Vagina (tissue), 2 donors: ENCODE results near the gene IGLL5. TPM values are rescaled to one million over a fixed set of nuclear protein-coding genes. Genes with fewer than 3 reads are reported as not detected.

Source experiments
- DNase-seq, 2 donors: peaks; one replicate each; pipeline ENCODE4 v3.0.0-alpha.2; 2017; ENCODE audit errors: extremely low spot score in 2 of 2
- H3K27ac ChIP-seq: fragments of 200-600 bp; sonication (generic); one replicate; pipeline ENCODE4 v1.5.1; 2019
- H3K27me3 ChIP-seq: fragments of 200-600 bp; sonication (generic); one replicate; pipeline ENCODE4 v1.5.1; 2019
- H3K36me3 ChIP-seq, 2 donors: fragments of 200-600 bp; sonication (generic); one replicate each; pipeline ENCODE4 v1.5.1; 2017 to 2019
- H3K4me1 ChIP-seq: fragments of 200-600 bp; sonication (generic); one replicate; pipeline ENCODE4 v1.5.1; 2019
- H3K4me3 ChIP-seq, 2 donors: fragments of 200-600 bp; sonication (generic); 1 replicate in 1 of 2; 2 replicates in 1 of 2; pipeline ENCODE4 v1.5.1; 2016 to 2019
- H3K9me3 ChIP-seq: fragments of 200-600 bp; sonication (generic); one replicate; pipeline ENCODE4 v1.5.1; 2019
- CTCF ChIP-seq, 3 experiments: fragments of 450-650 bp in 2 of 3; fragments of 200-600 bp in 1 of 3; sonication (generic) in 1 of 3; IDR thresholded peaks; one replicate each; pipeline ENCODE4 v1.5.1; 2017 to 2019; ENCODE audit warnings: antibody characterized with exemption in 3 of 3, mild to moderate bottlenecking in 2 of 3, moderate library complexity in 2 of 3
- POLR2A ChIP-seq, 2 donors: fragments of 450-650 bp; IDR thresholded peaks; one replicate each; pipeline ENCODE4 v1.6.1; 2017; ENCODE audit warnings: antibody characterized with exemption in 2 of 2, mild to moderate bottlenecking in 2 of 2, moderate library complexity in 2 of 2
- POLR2AphosphoS5 ChIP-seq, 2 donors: sonication (generic); formaldehyde crosslinking; IDR thresholded peaks; one replicate each; pipeline ENCODE4 v1.9.0; 2017; ENCODE audit warnings: antibody characterized with exemption in 2 of 2, mild to moderate bottlenecking in 2 of 2, low read depth in 1 of 2; ENCODE audit not compliant: insufficient read depth in 1 of 2
- intact Hi-C: fragments of 100-400 bp; cut with DNase I; formaldehyde crosslinking; loops from one replicate; pipeline ENCODE4 v1.15.1; 2023
- total RNA-seq: library from RNA; depleted of rRNA; stranded (reverse); fragments of >200 nt; gene quantifications from one replicate; pipeline ENCODE4 v1.2.3, GENCODE V29; 2016

IGLL5 gene
- total RNA-seq, 1 donor from 2014 or later, result 1.7 TPM

DNA sequence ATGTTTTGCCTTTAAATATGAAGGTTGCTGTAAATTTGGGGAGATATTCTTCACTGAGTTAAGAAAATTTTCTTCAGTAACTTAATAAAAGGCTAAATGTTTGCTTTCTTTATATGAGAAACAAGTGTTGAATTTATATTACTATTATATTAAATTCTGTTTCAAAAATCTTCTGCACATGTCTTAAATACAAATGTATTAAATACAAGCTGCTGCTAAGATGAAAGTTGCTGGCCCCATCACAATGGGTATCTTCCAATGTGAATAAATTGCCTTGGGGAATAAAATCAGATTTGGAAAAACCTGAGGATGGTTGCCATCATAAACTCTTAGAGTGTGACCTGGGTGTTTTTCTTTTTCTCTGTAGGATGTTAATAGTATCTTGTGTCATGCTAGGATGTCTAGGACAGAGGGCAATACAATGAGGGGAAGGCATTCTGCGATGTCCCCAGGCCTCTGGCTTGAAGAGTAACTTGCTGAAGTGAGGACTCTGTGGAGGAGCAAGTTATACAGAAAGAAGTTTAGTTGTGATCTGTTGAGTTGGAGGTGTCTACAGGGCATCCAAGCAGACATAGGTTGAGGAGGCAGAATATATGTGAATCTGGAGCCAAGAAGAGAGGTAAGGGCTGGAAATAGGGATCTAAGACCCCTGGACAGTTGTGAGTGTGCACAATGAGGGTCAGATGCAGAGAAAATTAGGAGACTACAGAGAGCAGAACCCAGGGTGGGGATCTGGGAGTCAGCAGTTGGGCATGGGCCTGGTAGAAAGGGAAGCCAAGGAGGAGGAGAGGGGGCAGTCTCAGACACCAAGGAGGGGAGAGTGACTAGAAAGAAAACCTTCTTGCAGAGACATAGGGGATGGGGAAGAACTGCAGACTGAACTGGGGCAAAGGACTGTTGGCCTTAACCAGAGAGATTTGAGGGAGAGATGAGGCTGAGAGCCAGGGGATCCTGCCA lies 4.8 kb downstream of the IGLL5 start:
- intact Hi-C loops, result no loop called here
- Histone ChIP-seq H3K9me3 (no peaks in the 10 kb centered on the region), H3K4me3 (no peak overlapping the region), H3K27ac (no peak overlapping the region), H3K36me3 (no peaks in the 10 kb centered on the region), H3K27me3 (no peaks in the 10 kb centered on the region), H3K4me1 (no peaks in the 10 kb centered on the region)
- TF ChIP-seq POLR2A (IDR thresholded peaks at IDR 0.05) (no peak), CTCF (IDR thresholded peaks at IDR 0.05) (no peak), POLR2AphosphoS5 (IDR thresholded peaks at IDR 0.05; ENCODE audit: insufficient read depth in 1 of 2, low read depth in 1 of 2) (no peak)
- no peak for DNase-seq

DNA sequence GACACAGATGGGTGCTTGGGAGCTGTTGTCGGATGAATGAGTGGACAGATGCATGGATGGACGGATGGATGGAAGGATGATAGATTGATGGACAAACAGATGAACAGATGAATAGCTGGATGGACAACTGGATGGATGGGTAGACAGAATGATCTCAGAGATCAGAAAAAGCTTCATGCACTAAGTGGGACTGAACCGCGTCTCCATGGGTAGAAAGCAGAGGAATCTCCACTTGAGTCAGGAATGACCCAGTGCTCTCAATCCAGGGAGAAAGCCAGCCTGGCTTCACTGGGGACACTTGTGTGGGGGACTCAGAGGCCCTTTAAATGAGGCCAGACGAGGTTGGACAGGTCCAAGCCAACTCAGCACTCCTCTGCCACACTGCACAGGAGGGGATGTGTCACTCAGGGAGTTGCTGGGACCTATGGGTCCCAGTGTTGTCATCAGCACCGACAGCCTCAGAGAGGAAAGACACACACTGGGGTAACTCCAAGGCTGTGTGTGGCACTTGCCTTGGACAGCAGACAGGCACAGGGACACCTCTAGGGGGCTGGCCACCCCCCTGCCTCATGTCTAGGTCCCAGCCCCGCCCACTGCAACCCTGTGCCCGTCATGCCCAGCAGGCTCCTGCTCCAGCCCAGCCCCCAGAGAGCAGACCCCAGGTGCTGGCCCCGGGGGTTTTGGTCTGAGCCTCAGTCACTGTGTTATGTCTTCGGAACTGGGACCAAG lies 5.6 kb downstream of the IGLL5 start:
- Histone ChIP-seq H3K4me1 (no peaks in the 10 kb centered on the region), H3K9me3 (no peaks in the 10 kb centered on the region), H3K27ac (no peak overlapping the region), H3K4me3 (no peak overlapping the region), H3K36me3 (no peaks in the 10 kb centered on the region), H3K27me3 (no peaks in the 10 kb centered on the region)
- TF ChIP-seq POLR2A (IDR thresholded peaks at IDR 0.05) (no peak), POLR2AphosphoS5 (IDR thresholded peaks at IDR 0.05; ENCODE audit: insufficient read depth in 1 of 2, low read depth in 1 of 2) (no peak), CTCF (IDR thresholded peaks at IDR 0.05) (no peak)
- DNase-seq, result no peak
- intact Hi-C loops, result no loop called here

- no peak for DNase-seq
- H3K27me3 ChIP-seq, result no peaks in the 10 kb centered on the region
- intact Hi-C loops, result no loop called here
- TF ChIP-seq POLR2AphosphoS5 (IDR thresholded peaks at IDR 0.05; ENCODE audit: insufficient read depth in 1 of 2, low read depth in 1 of 2) (no peak), CTCF (IDR thresholded peaks at IDR 0.05) (no peak), POLR2A (IDR thresholded peaks at IDR 0.05) (no peak)
- H3K36me3 ChIP-seq, result no peaks in the 10 kb centered on the region
- H3K4me3 ChIP-seq, result no peak overlapping the region
- H3K9me3 ChIP-seq, result no peaks in the 10 kb centered on the region
- H3K27ac ChIP-seq, result no peak overlapping the region
- no peaks in the 10 kb centered on the region for H3K4me1 ChIP-seq
These were observed 6.5 kb downstream of the IGLL5 start for GRCh38 chr22:22893891-22894739.

DNA sequence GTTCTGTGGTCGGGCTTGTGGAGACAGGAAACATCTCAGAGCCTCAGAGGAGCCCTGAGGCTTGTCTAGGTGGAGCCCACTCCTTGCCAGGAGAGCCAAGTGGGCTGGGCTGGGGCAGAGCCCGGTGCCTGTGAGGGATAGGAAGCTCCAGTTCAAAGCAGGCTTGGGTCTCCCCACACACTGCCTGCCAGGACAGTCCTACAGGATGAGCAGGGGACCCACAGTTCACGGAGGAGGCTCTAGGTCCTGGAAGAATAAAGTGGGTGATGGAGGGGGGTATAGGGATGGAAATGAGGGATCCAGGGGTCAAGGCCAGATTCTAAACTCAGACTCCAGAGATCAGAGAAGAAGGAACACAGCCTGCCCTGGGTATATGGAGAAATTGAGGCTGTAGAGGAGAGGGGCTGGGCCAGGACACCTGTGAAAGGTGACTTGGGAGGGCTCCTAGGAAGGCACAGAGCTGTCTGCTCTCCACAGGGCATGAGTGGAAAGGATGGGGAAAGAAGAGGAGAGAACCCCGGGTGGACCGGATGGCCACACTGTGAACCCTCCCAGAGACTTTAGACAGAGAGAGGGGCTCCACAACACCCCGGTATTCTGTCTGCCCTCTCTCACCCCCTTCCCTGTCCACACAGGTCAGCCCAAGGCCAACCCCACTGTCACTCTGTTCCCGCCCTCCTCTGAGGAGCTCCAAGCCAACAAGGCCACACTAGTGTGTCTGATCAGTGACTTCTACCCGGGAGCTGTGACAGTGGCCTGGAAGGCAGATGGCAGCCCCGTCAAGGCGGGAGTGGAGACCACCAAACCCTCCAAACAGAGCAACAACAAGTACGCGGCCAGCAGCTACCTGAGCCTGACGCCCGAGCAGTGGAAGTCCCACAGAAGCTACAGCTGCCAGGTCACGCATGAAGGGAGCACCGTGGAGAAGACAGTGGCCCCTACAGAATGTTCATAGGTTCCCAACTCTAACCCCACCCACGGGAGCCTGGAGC lies 7.4 kb downstream of the IGLL5 start:
- no peak overlapping the region for H3K4me3 ChIP-seq
- H3K27ac ChIP-seq, result no peak overlapping the region
- no peaks in the 10 kb centered on the region for H3K9me3 ChIP-seq
- H3K27me3 ChIP-seq, result no peaks in the 10 kb centered on the region
- no peaks in the 10 kb centered on the region for H3K36me3 ChIP-seq
- TF ChIP-seq POLR2A (IDR thresholded peaks at IDR 0.05) (no peak), CTCF (IDR thresholded peaks at IDR 0.05) (no peak), POLR2AphosphoS5 (IDR thresholded peaks at IDR 0.05; ENCODE audit: insufficient read depth in 1 of 2, low read depth in 1 of 2) (no peak)
- intact Hi-C loops, result no loop called here
- no peaks in the 10 kb centered on the region for H3K4me1 ChIP-seq
- DNase-seq, result no peak
